GM10248 (cell line): ENCODE results near the gene ODC1.
A peak's percentile ranks its signal among the peaks of the same experiment; 100 is the strongest.

Experiments
- CTCF ChIA-PET: fragments of 300-600 bp; sonication (Branson Sonifier 250); formaldehyde crosslinking; extraction: SDS; loops from one replicate; lab custom pipeline; 2021; ENCODE audit warnings: antibody characterized with exemption; lab: Yijun Ruan, JAX
- POLR2A ChIA-PET: fragments of 350-650 bp; sonication (Branson Sonifier 250); formaldehyde crosslinking; extraction: SDS; loops from one replicate; lab custom pipeline; 2020; ENCODE audit warnings: antibody characterized with exemption; lab: Yijun Ruan, JAX
- DNase-seq: peaks from one replicate; pipeline ENCODE4 v3.0.0; 2012; ENCODE audit errors: extremely low spot score
- TF ChIP-seq, protein P1 (sequence below): IDR thresholded peaks from 2 replicates; pipeline ENCODE4 v1.5.1; 2012; ENCODE audit warnings: mild to moderate bottlenecking, low read depth; ENCODE audit errors: extremely low read depth, missing control alignments, control extremely low read depth

ODC1 gene

DNA sequence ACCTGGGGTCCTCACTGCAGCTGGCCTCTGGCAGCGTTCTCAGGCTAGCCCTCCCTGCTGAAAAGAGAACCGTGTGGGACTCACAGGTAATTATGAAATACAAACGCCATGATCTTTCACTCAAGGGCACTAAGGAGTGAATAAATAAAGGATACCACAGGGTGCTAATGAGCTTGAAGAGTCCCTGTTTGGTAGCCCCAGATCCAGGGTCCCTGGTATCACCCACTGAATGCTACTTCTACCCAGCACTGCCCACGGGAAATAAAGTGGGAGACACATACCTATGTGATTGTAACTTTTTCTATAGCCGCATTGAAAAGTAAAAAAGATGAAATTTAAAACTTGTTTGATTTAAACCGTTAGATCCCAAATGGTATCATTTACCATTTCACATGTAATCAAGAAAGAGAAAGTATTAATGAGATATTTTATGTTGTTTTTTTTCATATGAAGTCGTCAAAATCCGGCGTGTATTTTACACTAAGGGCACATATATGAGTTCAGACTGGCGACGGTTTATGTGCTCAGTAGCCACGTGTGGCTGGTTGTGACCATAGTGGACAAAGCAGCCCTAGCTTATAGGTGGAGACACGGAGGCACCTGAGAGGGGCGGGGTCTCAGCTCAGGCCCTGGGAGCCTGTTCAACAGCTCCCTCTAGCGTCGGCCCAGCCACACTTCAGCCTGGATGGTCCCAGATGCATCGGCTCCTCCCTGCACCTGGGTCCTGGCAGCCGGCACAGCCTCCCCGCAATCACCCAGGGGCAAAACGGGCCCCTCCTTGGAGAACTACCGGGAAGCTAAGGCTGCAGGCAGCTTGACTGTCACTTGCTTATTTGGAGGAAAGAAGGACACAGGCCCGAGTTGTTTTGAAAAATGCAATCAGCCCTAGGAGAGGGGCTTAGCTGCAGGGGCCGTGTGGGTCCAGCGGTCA lies 39.2 kb downstream of the ODC1 start:
- ChIA-PET POLR2A (interaction anchor here (0.9 to 1.5 kb wide), 4 partner anchors 13 to 39 kb away, joined by 3 to 5 read pairs (median 3); partner anchors contain the start of gene ODC1), CTCF (interaction anchor here (0.6 to 9.8 kb wide), 71 partner anchors 12 to 595 kb away, joined by 3 to 168 read pairs (median 5); partner anchors contain the start of genes HPCAL1, ODC1 and RRM2)
- peak; percentile 88 for DNase-seq
- TF ChIP-seq, protein P1, sequence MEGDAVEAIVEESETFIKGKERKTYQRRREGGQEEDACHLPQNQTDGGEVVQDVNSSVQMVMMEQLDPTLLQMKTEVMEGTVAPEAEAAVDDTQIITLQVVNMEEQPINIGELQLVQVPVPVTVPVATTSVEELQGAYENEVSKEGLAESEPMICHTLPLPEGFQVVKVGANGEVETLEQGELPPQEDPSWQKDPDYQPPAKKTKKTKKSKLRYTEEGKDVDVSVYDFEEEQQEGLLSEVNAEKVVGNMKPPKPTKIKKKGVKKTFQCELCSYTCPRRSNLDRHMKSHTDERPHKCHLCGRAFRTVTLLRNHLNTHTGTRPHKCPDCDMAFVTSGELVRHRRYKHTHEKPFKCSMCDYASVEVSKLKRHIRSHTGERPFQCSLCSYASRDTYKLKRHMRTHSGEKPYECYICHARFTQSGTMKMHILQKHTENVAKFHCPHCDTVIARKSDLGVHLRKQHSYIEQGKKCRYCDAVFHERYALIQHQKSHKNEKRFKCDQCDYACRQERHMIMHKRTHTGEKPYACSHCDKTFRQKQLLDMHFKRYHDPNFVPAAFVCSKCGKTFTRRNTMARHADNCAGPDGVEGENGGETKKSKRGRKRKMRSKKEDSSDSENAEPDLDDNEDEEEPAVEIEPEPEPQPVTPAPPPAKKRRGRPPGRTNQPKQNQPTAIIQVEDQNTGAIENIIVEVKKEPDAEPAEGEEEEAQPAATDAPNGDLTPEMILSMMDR, result peak; percentile 93

DNA sequence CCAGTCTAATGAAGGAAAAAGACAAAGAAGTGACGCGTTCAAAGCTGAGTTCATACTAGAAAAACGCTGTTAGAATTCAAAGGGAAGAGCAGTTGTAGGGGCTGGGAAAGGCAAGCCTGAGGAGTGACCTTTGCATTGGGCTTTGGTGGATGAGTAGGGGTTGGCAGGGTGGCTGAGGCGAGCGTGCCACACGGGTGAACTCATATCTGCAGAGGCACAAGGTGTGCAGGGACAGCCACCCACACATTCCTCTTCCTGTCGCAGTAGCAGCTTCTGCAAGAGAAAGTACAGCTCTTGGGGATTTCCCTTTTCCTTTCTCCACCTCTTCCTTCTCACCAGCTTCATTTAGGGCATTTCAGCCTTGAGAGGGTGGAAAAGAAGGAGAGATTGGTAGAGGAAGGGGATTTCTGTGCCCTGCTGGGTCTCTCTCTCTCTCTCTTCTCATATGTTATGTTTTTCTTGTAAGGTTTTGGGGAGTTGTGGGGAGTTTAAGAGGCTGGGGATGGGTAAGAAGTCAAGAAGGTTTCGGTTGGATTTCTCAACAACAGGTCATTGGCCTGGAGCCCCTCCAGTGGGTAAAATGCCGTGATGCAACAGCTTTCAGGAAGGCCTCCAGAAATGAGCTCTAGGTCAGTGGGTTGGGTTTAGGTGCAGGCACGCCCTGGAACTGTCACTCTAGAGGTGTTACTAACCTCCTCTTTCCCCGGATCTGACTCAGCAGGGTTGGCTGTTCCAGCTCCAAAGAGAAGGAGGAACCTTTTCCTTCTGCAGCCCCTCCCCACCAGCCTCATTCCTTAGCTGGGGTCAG lies 40.1 kb downstream of the ODC1 start:
- ChIA-PET POLR2A (interaction anchor here (0.9 to 1.5 kb wide), 5 partner anchors 14 to 40 kb away, joined by 3 to 5 read pairs (median 3); partner anchors contain the start of gene ODC1), CTCF (interaction anchor here (0.9 to 9.8 kb wide), 38 partner anchors 9 to 594 kb away, joined by 3 to 168 read pairs (median 8); partner anchors contain the start of genes HPCAL1, ODC1 and RRM2)
- DNase-seq, result peak; percentile 74
- TF ChIP-seq, protein P1, result no peak

- CTCF ChIA-PET, result interaction anchor here (0.9 to 9.8 kb wide), 15 partner anchors 9 to 335 kb away, joined by 3 to 168 read pairs (median 17); partner anchors contain the start of genes HPCAL1, ODC1 and RRM2
- no peak for DNase-seq
- TF ChIP-seq, protein P1, result no peak
- POLR2A ChIA-PET, result interaction anchor here (1.4 kb wide), 1 partner anchor 41 kb away, joined by 3 read pairs; the partner anchor contains the start of gene ODC1
Measured at GRCh38 chr2:10407432-10407831, 40.7 kb downstream of the ODC1 start.

GRCh38 chr2:10406491-10407188 lies 41.5 kb downstream of the ODC1 start:
- POLR2A ChIA-PET, result interaction anchor here (1.4 kb wide), 1 partner anchor 42 kb away, joined by 3 read pairs; the partner anchor contains the start of gene ODC1
- TF ChIP-seq, protein P1, result no peak
- CTCF ChIA-PET, result interaction anchor here (1.2 to 9.8 kb wide), 6 partner anchors 15 to 335 kb away, joined by 3 to 168 read pairs (median 64); partner anchors contain the start of genes HPCAL1 and RRM2
- DNase-seq, result no peak

DNA sequence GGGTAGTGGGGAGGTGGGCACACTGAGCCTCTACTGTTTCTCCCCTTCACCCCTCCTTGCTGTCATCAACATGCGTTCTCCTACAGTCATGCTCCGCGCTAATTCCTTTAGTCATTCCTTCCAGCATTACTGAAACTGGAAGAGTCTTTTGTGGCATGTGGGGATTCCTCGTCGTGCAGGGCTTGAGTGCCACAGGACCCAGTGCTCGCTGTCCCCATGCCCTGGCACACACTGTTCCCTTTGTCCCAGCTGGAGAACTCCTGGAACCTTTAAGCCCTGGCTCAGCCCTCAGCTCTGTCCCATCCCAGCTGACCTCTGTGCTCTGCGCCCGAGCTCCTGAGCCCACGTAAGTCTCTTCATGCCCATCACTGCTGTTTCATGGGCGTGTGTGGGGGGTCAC lies 42.1 kb downstream of the ODC1 start:
- ChIA-PET POLR2A (no interaction called here), CTCF (interaction anchor here (1.3 to 9.8 kb wide), 4 partner anchors 16 to 334 kb away, joined by 3 to 168 read pairs (median 50); no protein-coding TSS in a partner anchor)
- TF ChIP-seq, protein P1, result no peak
- no peak for DNase-seq
